GM19467 (cell line): ENCODE measurements around the gene RXYLT1.
"Not testable (repeated sequence)": the region's sequence is repeated elsewhere in the genome, so short reads cannot be mapped to it uniquely, and the experiment has no call there.

ENCODE experiments used
- ATAC-seq: cut with Tn5 transposase; IDR thresholded peaks from one replicate; pipeline ENCODE4 v1.9.1; 2021; ENCODE audit warnings: mild to moderate bottlenecking, moderate library complexity; ENCODE audit not compliant: unreplicated experiment

The RXYLT1 gene

GRCh38 chr12:63841571-63841970 is 61.9 kb downstream of the RXYLT1 start:
- no peak for ATAC-seq

DNA sequence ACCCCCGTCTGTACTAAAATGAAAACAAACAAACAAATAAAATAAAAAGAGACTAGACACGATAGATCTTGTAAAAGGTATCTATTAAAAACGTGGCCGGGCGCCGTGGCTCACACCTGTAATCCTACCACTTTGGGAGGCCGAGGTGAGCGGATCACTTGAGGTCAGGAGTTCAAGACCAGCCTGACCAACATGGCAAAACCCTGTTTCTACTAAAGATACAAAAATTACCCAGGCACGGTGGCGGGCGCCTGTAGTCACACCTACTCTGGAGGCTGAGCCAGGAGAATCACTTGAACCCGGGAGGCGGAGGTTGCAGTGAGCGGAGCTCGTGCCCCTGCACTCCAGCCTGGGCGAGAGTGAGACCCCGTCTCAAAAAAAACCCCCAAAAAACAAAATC is 63.0 kb downstream of the RXYLT1 start:
- not testable (repeated sequence) for ATAC-seq

DNA sequence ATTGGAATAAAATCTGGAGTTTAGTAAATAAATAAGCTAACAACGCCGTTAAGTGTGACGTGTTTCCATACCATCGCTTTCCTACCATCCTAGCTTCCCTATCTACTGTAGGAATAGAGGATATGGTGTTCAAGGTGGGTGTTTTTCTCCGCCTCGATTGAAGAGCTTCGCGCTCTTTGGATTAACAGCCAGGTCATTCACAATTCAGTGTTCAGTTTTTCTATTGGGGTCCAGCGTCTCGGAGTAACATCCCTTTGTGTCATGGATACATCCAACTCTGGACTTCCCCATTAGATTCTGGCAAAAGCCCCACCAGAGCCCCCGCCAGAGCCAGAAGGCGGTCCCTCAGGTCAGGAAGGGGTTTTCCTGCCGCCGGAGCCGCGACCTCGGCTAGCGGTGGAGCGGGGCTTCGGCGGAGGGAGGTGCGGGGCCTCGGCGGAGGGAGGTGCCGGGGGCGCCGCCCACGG is 63.6 kb downstream of the RXYLT1 start:
- ATAC-seq = no peak

DNA sequence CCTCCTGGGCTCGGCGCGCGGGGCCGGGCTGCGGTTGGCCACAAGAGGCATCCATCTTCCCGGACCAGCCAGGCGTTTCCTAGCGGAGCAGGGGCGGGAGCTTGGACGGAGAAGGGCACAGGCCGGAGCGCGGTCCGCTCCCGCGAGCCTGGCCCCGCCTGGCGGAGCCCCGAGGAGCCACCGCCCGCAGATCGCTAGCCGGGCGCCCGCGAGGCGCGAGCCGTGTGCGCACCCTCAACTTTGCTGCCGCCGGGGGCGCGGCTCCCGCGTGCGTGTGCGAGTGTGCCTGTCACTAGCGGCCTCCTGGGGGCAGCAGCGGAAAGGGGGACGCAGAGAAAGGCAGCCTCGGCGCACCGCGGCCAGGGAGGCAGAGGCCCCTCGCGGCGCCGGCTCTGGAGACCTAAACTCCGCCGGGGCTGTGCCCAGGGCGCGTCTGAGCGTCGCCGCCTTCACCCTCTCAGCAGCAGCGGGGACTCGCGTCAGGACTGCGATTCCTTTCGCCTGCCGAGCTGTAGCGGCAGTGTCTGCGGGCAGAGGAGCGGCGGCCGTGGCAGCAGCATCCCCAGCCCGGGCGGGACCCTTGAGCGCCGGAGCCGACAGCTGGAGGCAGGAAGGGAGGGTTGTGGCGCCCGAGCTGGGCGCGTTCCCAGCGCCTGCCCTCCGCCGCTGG is 64.1 kb downstream of the RXYLT1 start:
- ATAC-seq = peak; percentile 97

DNA sequence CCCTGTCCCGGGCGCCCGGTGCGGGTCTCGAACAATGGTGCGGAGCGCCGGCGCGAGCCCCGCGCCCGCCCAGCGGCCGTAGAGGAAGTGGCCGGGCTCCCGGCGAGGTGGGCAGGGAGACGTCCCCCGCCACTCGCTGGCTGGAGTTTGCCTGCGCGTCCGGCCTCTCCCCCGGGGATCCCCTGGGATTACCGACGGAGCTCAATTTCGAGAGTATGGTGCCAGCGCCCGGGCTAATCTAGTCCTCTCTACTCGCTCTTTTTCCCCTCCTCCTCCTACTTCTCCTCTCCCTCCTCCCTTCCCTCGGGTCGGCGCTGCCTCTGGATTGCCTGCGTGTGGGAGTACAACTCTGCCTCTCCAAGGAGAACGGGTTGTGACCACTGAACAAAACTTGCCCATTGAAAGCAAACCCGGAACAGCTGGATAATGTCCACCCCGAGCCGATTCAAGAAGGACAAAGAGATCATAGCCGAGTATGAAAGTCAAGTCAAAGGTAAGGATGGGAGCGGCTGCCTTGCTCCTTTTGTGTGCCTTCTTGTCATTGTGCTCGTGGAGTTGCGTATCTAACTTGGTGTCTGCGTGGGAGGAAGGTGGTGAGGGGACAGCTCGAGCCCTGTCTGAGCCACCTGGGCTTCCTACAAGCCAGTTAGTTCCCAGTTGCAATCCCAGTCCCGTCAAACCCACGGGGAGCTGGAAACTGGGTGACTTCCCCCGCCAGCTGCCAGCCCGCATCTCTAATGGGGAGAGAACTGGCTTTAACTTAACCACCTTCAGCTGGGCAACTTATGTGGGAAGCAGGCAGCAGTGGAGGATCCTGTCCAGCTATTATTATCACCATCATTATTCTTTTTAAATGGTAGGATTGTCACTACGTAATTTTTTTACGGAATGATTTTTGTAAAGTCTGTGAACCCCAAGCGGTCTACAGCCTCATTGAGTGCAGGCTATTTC is 65.0 kb downstream of the RXYLT1 start, which contains the start of gene SRGAP1:
Gene SRGAP1 (plus strand): TSS at position 310 of the 951 bp plus-strand sequence. CDS start 117 bp downstream, at position 427.
- no peak for ATAC-seq

DNA sequence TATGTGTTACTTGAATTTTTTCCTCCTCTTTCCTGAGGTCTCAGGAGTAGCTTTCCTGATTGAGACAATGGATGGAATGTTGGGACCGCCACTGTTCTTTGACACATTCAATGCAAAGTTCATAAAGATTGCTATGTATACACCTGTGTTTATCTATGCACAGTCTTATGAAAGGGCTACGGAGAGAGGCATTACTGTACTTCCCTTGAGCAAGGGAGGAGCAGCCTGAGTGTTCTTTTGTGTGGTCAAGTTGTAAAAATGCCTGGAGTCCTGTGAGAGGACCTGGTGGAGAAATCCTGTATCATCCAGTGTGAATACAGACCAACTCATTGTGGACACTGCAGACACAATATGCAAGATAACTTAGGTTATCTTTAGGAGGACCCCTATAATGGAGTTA is 66.0 kb downstream of the RXYLT1 start:
- no peak for ATAC-seq

DNA sequence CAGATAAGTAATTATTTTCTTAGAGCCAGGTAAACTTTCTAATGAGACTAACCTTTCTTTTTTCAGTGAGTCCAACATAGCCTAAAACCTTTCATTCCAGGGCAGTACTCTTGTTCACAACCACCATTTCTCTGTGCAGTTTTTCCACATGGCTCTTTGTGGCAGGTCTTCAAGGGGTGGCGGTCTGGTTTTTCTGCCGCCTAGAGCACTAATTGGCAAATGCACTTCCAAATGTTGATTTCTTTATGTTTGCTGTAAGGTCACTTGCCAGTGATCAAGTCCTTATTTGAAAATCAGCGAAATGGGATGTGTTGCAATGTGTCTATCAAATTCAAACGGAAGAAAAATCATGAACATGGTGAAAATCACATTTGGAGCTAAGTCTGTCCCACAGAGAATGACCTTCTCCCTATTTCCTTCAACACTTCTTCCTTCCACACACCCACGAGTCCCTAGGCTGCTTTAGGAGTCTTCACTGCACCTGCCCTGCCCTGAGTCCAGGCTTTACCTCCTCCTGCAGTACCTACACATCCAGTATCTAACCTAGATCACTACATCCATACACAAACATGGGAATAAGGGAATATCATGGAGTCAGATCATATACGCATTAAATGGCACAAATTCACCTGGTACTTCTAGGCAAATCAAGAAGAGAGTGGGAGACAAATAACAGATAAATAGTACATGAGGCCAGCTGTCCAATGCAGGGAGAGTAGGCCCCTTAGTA is 66.7 kb downstream of the RXYLT1 start:
- no peak for ATAC-seq

GRCh38 chr12:63848450-63848849 is 68.7 kb downstream of the RXYLT1 start:
- no peak for ATAC-seq

- no peak for ATAC-seq
These were observed 69.5 kb downstream of the RXYLT1 start for GRCh38 chr12:63849106-63849620.

- ATAC-seq = no peak
These were observed 69.9 kb downstream of the RXYLT1 start for GRCh38 chr12:63849641-63850040.

DNA sequence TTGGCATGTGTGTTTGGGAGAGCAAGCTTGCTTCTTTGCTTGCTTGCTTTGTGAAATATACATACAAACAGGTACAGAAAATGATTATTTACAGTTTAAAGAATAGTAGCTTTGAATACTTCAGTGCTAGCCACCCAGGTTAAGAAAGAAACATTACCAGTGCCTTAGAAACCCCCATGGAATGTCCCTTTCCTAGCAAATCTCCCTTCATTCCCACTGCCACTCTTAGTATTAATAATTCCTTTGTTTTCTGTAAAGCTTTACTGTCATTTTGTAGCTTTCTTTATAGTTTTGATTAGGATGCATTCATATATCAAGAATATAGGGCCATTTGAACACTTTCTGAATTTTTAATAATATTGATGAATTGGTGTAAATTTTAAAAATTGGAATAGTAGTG is 74.3 kb downstream of the RXYLT1 start:
- ATAC-seq = no peak

DNA sequence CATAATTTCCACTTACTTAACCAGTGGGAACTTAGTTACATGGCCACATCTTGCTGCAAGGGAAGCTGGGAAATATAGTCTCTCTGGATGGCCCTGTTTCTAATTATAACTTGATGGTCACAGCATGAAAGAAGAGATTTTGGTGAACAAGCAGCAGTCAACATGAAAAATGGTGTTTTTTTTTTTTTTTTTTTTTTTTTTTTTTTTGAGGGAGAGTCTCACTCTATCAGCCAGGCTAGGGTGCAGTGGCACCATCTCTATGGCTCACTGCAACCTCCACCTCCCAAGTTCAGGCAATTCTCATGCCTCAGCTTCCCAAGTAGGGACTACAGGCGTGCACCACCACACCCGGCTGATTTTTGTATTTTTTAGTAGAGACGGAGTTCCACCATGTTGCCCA is 75.6 kb downstream of the RXYLT1 start:
- ATAC-seq = no peak

DNA sequence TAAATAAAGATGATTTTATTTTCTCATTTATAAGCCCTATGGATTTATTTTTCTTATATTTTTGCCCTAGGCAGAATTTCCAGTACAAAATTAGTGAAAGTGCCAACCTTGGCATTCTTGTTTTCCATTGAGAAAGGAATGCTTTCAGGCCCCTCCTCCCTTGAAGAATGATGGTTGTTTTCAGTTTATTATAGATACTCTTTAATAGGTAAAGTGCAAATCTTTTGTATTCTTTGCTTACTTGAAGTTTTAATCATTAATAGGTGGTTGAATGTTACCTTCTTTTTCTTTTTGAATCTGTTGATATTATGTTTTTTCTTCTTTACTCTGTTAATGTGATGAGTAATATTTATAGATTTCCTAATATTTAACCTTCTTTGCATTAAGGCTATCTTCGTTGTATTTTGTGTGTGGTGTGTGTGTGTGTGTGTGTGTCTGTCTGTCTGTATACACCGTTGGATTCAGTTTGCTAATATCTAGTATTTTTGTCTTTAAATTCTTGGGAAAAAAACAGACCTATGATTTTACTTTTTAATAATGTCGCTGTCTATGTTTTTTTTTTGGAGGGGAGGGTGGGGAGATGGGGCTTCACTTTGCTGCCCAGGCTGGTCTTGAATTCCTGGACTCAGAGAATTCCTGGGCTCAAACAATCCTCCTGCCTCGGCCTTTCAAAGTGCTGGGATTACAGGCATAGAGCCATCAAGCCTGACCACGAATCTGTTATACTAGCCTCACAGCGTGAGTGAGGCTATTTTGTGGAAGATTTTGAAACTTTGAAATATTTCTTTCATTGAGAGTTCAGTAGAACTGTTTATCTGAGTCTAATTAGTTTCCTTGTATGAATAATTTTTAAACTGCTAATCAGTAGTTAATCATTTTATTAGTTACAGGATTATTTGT is 78.3 kb downstream of the RXYLT1 start:
- no peak for ATAC-seq
